Globus pallidus (tissue), 1 donor: ENCODE results near the gene SLC22A2.
A peak's percentile ranks its signal among the peaks of the same experiment; 100 is the strongest.
"Not testable (repeated sequence)": the region's sequence is repeated elsewhere in the genome, so short reads cannot be mapped to it uniquely, and the experiment has no call there.

ENCODE experiments used
- DNase-seq: peaks from one replicate; pipeline ENCODE4 v3.0.0-alpha.2; 2015; ENCODE audit warnings: low spot score

Gene SLC22A2

DNA sequence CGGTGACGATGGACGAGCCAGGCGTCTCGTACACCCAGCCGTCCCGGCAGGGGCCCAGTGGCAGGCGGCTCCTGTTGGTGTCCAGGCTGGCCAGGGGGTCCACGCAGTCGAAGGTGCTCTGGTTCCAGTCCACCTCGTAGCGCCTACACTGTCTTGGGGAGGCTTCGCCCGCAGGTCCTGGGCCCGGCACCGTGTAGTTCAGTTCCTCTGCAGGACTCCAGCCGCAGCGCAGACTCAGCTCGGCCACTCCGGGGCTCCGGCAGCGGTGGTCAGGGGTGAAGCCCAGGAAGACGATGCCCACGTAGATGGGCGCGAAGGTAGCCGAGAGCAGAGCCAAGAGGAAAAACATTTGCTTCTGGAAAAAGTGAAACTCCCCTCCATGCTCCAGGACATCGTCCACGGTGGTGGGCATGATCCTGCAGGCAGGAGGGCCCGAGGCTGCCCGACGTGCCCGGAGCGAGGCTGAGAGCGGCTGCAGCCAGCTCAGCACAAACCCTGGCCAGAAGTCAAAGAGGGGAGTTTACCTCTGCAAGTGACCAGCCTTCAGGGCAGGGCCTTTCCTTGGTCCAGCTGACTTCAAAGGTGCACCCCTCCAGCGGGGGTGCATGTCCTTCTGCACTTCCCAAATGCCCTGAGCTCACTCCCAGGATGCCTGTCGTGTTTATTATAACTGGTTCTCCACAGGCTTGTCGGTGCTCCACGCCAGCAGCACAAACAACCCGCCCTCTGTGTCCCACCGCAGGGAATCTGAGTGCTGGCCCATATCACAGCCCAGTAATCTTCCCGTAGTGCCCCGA lies at the start of gene SLC22A2:
SLC22A2 (minus strand) TSS at position 476 of the 797 bp plus-strand sequence; CDS start at position 412, 64 bp downstream.
- DNase-seq = no peak

DNA sequence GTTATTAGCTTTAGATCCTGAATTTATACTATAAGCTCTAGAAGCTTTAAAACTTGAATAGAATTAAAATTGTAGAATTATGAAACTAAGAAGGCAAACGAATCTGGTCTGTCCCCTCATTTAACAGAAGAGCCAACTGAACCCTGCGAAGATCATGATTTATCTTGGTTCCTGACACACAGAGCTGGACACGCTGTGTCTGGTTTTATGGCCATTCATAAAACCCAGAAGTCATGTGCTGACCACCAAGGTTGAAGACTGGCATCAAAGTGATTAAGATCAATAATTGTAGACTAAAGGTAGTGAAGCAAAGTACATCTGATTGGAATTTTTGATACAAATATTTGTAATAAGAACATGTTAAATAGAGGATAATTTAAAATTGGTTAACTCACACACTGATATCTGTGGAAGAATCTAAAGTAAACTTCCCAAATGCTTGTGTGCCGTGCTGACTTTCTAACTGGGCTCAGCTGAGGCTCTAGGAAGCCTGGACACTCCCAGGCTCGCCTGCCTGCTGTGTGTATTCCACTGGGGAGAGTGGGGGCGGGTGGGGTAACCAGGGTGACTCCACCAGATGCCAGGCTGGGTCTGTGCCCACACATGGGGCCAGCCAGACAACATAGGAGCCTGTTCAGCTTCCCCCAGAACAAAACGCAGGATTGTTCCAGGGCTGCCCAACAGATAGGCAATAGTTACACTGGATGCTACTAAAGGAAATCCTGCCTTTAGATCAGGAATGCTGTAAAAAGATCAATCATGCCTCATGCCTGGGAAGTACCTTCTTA lies 47.5 kb upstream of the SLC22A2 start:
- DNase-seq = peak; percentile 75

DNA sequence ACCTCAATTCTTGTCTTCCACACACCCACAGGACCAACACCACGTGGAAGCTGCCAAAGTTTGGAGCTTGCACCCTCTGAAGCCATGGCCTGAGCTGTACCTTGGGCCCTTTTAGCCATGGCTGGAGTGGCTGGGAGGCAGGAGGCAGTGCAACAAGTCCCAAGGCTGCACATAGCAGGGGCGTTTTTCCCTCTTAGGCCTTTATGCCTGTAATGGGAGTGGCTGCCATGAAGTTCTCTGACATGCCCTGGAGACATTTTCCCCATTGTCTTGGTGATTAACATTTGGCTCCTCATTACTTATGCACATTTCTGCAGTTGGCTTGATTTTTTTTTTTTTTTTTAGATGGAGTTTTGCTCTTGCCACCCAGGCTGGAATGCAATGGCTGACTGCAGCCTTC lies 45.2 kb upstream of the SLC22A2 start:
- no peak for DNase-seq

DNA sequence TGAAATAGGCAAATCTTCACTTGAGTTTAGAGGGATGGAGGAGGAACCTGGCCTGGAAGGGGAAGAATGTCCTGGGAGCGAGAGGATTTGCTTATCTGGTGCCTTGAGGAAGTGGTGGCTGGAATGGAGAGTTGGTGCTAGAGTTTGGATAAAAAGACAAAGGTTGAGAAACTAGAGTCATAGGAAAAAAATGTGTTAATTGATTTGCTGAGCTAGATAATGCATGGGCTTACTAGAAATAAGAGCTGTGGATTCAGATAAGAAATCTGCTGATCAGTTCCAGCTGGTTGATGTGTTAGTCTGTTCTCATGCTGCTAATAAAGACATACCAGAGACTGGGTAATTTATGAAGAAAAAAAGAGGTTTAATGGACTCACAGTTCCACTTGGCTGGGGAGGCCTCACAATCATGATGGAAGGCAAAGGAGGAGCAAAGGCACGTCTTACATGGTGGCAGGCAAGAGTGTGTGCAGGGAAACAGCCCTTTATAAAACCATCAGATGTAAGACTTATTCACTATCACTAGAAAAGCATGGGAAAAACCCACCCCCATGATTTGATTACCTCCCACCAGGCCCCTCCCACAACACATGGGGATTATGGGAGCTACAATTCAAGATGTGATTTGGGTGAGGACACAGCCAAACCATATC lies 43.9 kb upstream of the SLC22A2 start:
- not testable (repeated sequence) for DNase-seq

DNA sequence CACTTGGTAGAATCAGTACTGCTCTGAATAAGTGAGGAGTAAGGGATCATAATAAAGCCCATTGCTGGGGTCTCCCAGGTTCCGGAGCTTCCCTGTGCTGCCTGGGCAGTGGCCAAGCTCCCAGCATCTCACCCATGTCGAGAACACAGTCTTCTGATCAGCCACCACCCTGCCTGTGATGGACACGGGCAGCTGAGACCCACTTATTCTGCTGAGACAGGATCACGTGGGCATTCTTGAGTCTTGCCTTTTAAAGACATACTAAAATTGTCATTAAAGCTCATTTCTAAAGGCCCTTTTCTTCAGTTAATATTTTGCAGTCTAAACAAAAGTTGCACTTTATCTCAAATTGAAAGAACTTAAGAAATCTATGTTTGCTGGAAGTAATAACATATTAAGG lies 42.7 kb upstream of the SLC22A2 start:
- no peak for DNase-seq

DNA sequence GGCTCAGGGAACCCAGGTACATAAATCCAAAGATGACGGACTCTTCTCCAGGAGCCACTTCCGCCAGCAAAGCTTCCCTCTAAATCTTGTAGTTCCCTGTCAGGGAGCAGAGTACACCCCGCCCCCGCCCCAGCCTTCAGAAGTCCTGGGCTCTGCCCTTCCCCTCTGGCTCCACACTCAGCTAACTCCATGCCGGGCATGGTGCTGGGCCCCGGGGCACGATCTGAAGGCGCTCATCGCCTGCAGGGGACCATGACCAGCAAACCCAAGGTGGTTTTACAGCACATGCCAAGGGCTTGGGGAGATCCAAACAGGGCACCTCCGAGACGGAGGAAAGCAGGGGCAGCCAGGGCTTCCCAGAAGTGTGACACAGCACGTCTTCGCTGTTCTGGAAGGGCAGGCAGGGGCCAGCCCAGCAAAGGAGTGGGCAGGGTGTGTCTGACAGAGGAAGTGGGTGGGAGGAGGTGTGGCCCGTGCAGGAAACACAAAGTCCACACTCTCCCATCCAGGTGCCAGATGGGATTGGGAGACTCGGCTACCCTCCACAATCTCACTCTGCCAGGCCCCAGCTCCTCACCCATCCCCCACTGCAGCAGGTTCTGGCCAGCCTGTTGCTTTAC lies 41.6 kb upstream of the SLC22A2 start:
- no peak for DNase-seq

DNA sequence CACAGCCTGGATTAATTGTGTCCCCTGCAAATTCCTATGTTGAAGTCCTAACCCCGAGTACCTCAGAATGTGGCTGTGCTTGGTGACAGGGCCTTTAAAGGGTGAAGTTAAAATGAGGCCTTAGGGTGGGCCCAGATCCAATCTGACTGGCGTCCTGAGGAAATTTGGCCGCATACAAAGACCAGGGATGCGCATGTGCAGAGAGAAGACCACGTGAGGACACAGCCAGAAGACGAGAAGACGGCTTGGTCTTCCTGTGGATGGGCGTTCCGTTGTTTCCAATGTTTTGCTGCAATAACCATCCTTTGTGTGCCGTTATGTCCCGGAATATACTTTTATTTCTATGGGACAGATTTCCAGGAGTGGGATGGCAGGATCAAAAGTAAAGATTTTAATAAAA lies 40.9 kb upstream of the SLC22A2 start:
- DNase-seq = no peak

DNA sequence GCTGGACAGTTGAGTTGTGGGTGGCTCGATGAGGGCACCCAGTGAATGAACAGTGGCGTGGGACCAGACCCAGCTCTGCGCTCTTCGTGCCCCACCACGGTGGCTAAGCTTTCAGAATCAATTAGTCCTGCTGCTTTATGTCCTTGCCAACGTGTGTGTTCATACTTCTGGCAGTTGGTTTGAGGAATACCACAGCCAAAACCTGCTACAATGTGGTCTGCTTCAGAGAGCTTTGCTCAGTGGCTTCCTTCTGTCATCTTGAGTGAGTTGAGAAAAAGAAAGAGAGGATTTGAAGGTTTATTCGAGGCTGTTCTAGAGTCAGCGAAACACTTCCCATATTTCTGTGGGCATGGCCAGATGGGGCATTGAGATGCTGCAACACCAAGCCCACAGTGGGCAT lies 39.5 kb upstream of the SLC22A2 start:
- DNase-seq = no peak

DNA sequence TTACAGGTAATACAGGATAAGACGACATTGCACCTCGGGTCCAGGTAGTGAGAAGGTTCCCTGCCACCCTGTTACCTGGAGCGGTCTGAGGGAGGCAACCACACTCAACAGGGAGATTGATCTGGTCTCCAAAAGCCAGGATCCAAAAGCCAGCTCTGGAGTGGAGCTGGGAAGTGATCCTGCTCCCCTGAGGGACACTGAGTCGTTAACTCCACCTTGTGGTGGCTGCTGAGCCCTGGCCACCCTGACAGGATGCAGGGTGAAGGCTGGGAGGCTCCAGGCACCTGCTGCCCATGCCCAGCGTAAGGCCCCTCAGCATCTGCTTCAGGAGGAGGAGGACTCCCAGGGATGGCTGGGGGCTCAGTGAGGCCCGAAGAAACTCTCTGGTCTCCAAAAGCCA lies 38.7 kb upstream of the SLC22A2 start:
- no peak for DNase-seq

DNA sequence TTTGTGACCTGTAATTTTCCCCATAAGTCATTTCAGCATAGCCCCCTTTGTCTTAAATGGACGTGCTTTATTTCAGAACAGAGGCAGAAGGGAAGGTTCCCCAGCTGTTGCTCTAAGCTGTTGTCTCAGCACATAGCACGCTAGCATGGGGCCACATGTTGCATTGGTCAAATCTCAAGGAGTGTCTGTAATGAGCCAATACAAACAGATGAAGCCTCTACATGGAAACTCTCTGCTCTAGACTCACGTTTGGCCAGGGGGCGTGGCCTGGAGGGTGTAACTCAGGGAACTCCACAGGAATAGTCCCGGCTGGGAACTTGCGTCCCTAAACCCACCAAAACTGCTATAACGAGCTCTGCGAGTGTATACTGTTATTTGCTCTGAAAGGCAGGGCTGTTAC lies 35.2 kb upstream of the SLC22A2 start:
- DNase-seq = no peak

DNA sequence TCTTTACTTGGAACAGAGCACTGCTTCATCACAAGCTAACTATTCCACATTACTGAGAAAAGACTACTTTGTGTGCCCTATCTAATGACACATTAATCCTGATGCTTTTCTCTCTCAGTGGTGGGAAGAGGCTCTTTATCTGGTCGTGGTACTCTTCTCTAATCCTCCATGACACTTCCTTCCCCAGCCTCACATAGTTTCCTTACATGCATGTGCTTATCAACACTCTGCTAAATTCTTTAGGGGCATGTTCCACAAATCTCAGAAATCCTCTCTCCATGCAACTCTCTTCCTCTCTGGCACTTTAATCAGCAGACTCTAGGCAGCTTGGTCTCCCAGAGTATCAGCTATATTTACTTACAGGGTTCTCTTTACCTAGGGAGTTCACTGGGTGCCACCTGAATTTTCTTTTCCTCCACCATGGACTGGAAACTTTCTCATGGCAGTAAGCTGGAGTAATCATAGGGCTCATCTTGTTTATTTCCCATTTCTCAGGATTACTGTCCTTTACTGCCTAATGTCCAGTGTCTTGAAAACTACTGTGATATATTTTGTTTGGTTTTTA lies 27.0 kb upstream of the SLC22A2 start:
- DNase-seq = no peak

DNA sequence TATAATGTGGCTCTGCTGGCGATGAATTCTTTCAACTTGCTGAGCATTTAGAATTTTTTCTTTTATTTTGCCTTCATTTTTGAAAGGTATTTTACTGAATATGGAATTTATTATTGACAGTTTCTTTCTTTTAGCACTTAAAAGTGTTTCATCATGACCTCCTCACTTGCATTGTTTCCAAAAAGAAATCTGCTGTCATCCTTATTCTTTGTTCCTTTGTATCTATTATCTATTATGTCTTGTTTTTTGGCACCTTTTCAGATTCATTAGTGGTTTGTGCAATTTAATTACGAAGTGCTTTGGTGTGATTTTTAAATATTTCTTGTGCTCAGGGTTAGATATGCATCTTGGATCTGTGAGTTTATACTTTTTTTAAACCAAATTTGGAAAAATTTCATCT lies 26.0 kb upstream of the SLC22A2 start:
- no peak for DNase-seq

DNA sequence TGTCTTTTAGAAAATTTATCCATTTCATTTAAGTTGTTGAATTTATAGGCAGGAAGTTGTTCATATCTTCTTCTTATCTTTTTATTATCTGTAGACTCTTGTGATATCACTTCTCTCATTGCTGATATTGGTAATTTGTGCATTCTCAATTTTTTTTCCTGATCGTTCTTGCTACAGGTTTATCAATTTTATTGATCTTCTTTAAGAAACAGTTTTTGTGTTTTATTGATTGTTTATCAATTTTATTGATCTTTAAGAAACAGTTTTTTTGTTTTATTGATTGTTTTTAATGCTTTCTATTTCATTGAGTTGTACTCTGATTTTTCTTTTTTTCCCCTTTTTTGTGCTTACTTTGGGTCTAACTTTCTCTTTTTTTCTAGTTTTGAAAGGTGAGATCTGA lies 23.8 kb upstream of the SLC22A2 start:
- no peak for DNase-seq

DNA sequence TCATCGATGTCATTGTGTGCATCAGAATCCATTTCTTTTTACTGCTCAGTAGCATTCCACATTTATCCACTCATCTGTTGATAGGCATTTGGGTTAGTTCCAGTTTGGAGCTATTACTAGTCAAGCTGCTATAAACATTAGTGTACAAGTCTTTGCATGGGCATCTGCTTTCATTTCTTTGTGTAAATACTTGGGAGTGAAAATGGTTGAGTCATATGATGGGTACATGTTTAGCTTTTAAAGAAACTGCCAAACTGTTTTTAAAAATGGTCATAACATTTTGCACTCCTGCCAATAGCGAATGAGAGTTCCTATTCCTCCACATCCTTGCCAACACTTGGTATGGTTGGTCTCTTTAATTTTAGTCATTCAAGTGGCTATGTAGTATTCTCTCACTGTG lies 21.2 kb upstream of the SLC22A2 start:
- no peak for DNase-seq

DNA sequence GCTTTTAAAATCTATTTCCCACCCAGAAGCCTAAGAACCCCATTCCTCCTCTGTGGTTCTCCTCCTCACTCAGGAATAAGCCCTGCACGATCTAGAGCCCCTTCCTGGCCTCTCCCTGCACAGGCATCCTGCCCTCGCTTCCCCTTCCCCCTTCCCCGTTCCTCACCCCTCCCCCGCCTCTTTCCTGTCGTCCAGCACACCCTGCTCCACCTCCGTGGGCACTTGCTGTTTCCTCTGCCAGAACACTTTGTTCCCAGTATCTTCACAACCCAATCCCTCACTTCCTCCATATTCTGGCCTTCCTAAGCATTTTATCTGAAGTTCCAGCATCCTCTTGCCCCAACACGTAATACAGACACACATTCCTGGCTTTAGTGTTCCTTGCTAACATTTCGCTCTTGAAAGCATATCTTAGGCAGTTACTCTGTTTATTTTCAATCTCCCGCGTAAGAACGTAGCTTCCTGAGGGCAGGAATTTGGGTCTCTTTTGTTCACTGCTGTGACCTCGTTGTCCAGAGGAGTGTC lies 20.2 kb upstream of the SLC22A2 start:
- DNase-seq = no peak

DNA sequence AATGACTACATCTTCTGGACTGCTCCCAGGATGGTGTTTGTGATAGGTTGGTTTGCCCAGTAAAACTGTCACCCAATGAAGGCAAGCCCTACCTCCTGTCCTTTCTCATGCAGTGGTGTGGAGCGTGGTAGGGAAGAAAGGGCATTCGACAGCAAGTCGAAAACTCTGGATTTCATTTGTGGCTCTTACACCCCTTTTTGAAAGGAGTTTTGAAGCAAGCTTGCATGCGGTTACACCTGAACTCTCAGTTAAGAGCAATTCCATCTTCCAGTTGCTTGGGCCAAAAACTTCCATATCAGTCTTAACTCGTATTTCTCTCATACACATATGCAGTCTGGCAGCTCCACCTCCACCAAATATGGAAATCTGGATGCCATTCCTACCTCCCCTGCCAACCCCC lies 19.7 kb upstream of the SLC22A2 start:
- DNase-seq = no peak

DNA sequence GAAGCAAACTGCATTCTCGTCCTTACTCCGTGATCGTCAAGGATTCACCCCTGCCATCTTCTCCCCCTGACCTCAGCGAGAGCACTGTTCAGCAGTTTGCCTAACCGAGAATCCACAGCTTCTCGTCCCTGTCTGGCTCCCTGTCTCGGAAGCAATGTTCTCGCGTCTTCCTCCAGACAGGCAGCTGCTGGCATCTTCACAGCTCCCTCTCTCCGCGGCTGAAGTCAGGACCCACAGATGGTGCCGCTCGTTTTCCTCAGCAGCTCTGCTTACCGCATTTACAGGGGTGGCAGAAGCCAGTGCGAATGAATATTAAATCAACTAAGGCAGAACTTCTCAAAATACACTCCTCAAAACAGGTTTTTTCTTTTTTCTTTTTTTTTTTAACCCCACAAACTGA lies 18.9 kb upstream of the SLC22A2 start:
- no peak for DNase-seq

DNA sequence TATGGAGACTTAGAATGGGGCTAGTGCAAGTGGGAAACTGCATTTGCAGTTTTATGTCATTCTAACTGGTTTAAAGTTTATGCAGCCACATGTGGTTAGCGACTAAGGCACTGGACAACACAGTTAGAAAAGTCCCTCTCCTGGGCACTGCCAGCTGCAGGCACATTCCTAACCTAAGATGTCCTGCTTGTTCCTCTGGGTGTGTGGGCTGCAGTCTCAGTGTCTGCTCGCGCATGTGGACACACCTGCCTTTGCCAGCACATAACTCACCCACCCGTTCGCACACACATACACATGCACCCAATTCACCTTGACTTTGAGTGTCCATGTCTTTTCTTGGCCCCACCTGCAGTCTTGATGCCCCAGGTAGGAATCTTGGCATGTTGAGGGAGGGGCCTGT lies 18.5 kb upstream of the SLC22A2 start:
- DNase-seq = no peak

DNA sequence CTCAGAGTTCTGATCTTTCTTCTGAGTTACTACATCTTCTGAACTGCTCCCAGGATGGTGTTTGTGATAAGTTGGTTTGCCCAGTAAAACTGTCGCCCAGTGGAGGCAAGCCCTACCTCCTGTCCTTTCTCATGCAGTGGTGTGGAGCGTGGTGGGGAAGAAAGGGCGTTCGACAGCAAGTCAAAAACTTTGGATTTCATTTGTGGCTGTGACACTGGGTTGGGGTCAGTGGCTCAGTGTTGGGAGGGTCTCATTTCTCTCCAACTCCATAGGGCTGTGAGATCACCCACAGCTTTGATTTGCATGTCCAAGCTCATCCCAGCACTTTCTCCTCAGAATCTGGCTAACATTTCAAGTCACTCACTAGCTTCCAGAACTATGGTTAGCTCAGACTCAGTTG lies 17.5 kb upstream of the SLC22A2 start:
- DNase-seq = no peak

DNA sequence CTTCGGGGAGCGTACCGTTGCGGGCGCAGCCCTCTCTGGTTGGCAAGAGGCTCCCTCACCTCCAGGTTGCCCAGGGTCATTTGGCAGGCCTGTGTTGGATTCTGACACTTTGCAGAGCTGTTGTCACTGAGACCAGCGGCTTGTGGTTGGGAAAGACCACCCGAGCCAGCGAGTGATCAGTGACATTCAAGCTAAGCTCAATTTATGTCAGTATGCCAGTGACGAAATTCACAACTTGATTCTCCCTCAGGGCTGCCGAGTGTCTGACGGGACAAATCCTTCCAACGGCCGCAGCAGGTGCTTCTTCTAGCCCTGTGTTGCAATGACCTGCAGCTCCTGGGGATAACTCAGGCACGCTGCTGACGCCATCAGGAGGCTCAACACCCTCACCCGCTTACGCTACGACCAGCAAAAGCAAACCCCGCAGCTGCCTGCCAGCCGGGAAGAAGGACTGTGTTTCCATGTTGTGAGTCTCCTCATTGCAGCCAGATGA lies 16.9 kb upstream of the SLC22A2 start:
- peak; percentile 56 for DNase-seq

DNA sequence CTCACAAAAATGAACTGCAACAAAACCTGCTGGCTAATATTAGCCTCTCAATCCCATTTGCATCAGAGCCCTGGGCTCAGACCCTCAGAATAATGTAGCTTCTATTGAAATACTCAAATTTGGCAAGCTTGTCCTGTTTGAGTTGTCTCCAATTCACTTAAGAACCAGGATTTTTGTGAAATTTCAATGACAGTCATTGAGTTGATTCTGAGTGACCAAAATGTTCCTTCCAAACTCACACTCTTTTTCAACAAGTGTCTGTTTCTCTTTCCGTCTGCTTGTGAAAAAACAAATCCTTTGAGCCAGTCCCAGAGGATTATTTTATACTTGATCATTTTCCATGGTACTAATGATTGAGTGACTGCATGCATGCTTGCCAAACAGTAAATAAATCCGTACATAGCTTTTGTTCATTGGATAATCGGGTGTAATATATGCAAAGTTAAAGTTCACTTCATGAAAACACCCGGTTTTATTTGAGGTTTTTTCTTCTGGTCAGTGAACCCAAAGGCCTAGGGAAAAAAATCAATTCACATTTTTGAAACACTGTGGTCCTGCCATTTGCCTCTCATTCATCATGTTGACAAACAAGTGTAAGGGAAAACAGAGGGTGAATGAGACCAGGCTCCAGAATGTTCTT lies 16.4 kb upstream of the SLC22A2 start:
- peak; percentile 76 for DNase-seq
